GM12872 (cell line): ENCODE measurements around the gene SLC1A5.
A peak's percentile ranks its signal among the peaks of the same experiment; 100 is the strongest.

Source experiments
- CTCF ChIP-seq: IDR thresholded peaks from 3 replicates; pipeline ENCODE4 v1.5.1; 2011; ENCODE audit warnings: low read depth, mild to moderate bottlenecking, low read length, moderate library complexity; ENCODE audit not compliant: insufficient read depth

Gene SLC1A5

GRCh38 chr19:46748325-46749109 is 39.9 kb downstream of the SLC1A5 start:
- peak; percentile 84 for TF ChIP-seq CTCF

- TF ChIP-seq CTCF: no peak
Measured at GRCh38 chr19:46746281-46747057, 41.9 kb downstream of the SLC1A5 start, which contains the start of gene STRN4. STRN4 (minus strand) TSS chr19:46746450; CDS start chr19:46746430, 20 bp downstream.

- no peak for TF ChIP-seq CTCF
Measured at GRCh38 chr19:46745521-46746280, 42.7 kb downstream of the SLC1A5 start, which contains the start of gene FKRP. FKRP (plus strand) TSS chr19:46746057; CDS start chr19:46755451, 9,394 bp downstream.

- no peak for TF ChIP-seq CTCF
Measured at GRCh38 chr19:46745030-46745429, 43.4 kb downstream of the SLC1A5 start.

- no peak for TF ChIP-seq CTCF
Measured at GRCh38 chr19:46744005-46744691, 44.2 kb downstream of the SLC1A5 start.

- no peak for TF ChIP-seq CTCF
Measured at GRCh38 chr19:46742926-46743480, 45.4 kb downstream of the SLC1A5 start.
